ENCODE results near the gene MYO9B. TPM values are rescaled to one million over a fixed set of nuclear protein-coding genes. Genes with fewer than 3 reads are reported as not detected.

MYO9B gene
- total RNA-seq, 1 donor from 2014 or later: 123 TPM

- H3K4me1 Mint-ChIP-seq (ENCODE audit: low read depth, unreplicated experiment): no peaks in the 10 kb centered on the region
- H3K4me1 ChIP-seq (ENCODE audit: insufficient read depth, low read length): no peaks in the 10 kb centered on the region
- H3K9me3 Mint-ChIP-seq (ENCODE audit: unreplicated experiment): no peaks in the 10 kb centered on the region
- peaks cover 41% of the 10 kb centered on the region for H3K36me3 Mint-ChIP-seq (ENCODE audit: low read depth, unreplicated experiment)
- H4K20me1 ChIP-seq (ENCODE audit: insufficient read depth, low read length): peaks cover 6% of the 10 kb centered on the region
- no peak overlapping the region for H3K4me3 ChIP-seq (ENCODE audit: insufficient read depth, low read depth, low read length)
- DNase-seq (ENCODE audit: low read depth) (no peak), FAIRE-seq (no peak)
- no peak overlapping the region for H3K27ac ChIP-seq (ENCODE audit: low read depth, low read length)
- peaks cover 45% of the 10 kb centered on the region for H3K36me3 ChIP-seq (ENCODE audit: insufficient read depth, low read length)
- no peak for TF ChIP-seq EZH2 (IDR thresholded peaks at IDR 0.05; ENCODE audit: insufficient read depth, low read length)
- TF ChIP-seq CTCF (IDR thresholded peaks at IDR 0.05; ENCODE audit: insufficient read depth, low read depth, low read length): no peak
- no peak overlapping the region for H3K4me3 Mint-ChIP-seq (ENCODE audit: unreplicated experiment)
- no peaks in the 10 kb centered on the region for H3K9me3 ChIP-seq (ENCODE audit: insufficient read depth, low read depth, low read length)
- H3K4me2 ChIP-seq (ENCODE audit: low read length): no peak overlapping the region
- H2AFZ ChIP-seq (ENCODE audit: low read depth, low read length): no peak overlapping the region
- no peak overlapping the region for H3K27ac Mint-ChIP-seq (ENCODE audit: unreplicated experiment)
- H3K27me3 Mint-ChIP-seq (ENCODE audit: low read depth, unreplicated experiment): no peaks in the 10 kb centered on the region
- H3K9ac ChIP-seq (ENCODE audit: low read length): no peak overlapping the region
- H3K27me3 ChIP-seq (ENCODE audit: insufficient read depth, low read length): no peaks in the 10 kb centered on the region
- H3K79me2 ChIP-seq (ENCODE audit: insufficient read depth, low read length): no peaks in the 10 kb centered on the region
Measured at GRCh38 chr19:17172624-17173345, 97.2 kb downstream of the MYO9B start.

GRCh38 chr19:17178291-17178690 is 102.7 kb downstream of the MYO9B start:
- no peaks in the 10 kb centered on the region for H3K79me2 ChIP-seq (ENCODE audit: insufficient read depth, low read length)
- no peak overlapping the region for H2AFZ ChIP-seq (ENCODE audit: low read depth, low read length)
- Mint-ChIP-seq H3K4me1 (ENCODE audit: low read depth, unreplicated experiment) (no peaks in the 10 kb centered on the region), H3K9me3 (ENCODE audit: unreplicated experiment) (no peaks in the 10 kb centered on the region), H3K27ac (ENCODE audit: unreplicated experiment) (no peak overlapping the region), H3K36me3 (ENCODE audit: low read depth, unreplicated experiment) (peaks cover 14% of the 10 kb centered on the region), H3K4me3 (ENCODE audit: unreplicated experiment) (no peak overlapping the region), H3K27me3 (ENCODE audit: low read depth, unreplicated experiment) (no peaks in the 10 kb centered on the region)
- H3K4me2 ChIP-seq (ENCODE audit: low read length): no peak overlapping the region
- H3K36me3 ChIP-seq (ENCODE audit: insufficient read depth, low read length): peaks cover 21% of the 10 kb centered on the region
- FAIRE-seq (no peak), DNase-seq (ENCODE audit: low read depth) (no peak)
- no peak overlapping the region for H3K4me3 ChIP-seq (ENCODE audit: insufficient read depth, low read depth, low read length)
- H3K9ac ChIP-seq (ENCODE audit: low read length): no peak overlapping the region
- no peaks in the 10 kb centered on the region for H3K4me1 ChIP-seq (ENCODE audit: insufficient read depth, low read length)
- H3K27me3 ChIP-seq (ENCODE audit: insufficient read depth, low read length): no peaks in the 10 kb centered on the region
- peaks cover 4% of the 10 kb centered on the region for H4K20me1 ChIP-seq (ENCODE audit: insufficient read depth, low read length)
- H3K9me3 ChIP-seq (ENCODE audit: insufficient read depth, low read depth, low read length): no peaks in the 10 kb centered on the region
- TF ChIP-seq EZH2 (IDR thresholded peaks at IDR 0.05; ENCODE audit: insufficient read depth, low read length) (no peak), CTCF (IDR thresholded peaks at IDR 0.05; ENCODE audit: insufficient read depth, low read depth, low read length) (no peak)
- no peak overlapping the region for H3K27ac ChIP-seq (ENCODE audit: low read depth, low read length)

GRCh38 chr19:17180997-17181702 is 105.6 kb downstream of the MYO9B start:
- Mint-ChIP-seq H3K4me1 (ENCODE audit: low read depth, unreplicated experiment) (no peaks in the 10 kb centered on the region), H3K4me3 (ENCODE audit: unreplicated experiment) (no peak overlapping the region), H3K27me3 (ENCODE audit: low read depth, unreplicated experiment) (no peaks in the 10 kb centered on the region), H3K36me3 (ENCODE audit: low read depth, unreplicated experiment) (peaks cover 15% of the 10 kb centered on the region), H3K27ac (ENCODE audit: unreplicated experiment) (peak overlapping the region; percentile 75), H3K9me3 (ENCODE audit: unreplicated experiment) (no peaks in the 10 kb centered on the region)
- no peaks in the 10 kb centered on the region for H3K79me2 ChIP-seq (ENCODE audit: insufficient read depth, low read length)
- no peaks in the 10 kb centered on the region for H3K4me1 ChIP-seq (ENCODE audit: insufficient read depth, low read length)
- H3K27ac ChIP-seq (ENCODE audit: low read depth, low read length): no peak overlapping the region
- no peak for FAIRE-seq
- DNase-seq (ENCODE audit: low read depth): no peak
- peaks cover 4% of the 10 kb centered on the region for H4K20me1 ChIP-seq (ENCODE audit: insufficient read depth, low read length)
- H3K9me3 ChIP-seq (ENCODE audit: insufficient read depth, low read depth, low read length): no peaks in the 10 kb centered on the region
- H3K4me3 ChIP-seq (ENCODE audit: insufficient read depth, low read depth, low read length): no peak overlapping the region
- peaks cover 27% of the 10 kb centered on the region for H3K36me3 ChIP-seq (ENCODE audit: insufficient read depth, low read length)
- TF ChIP-seq CTCF (IDR thresholded peaks at IDR 0.05; ENCODE audit: insufficient read depth, low read depth, low read length) (no peak), EZH2 (IDR thresholded peaks at IDR 0.05; ENCODE audit: insufficient read depth, low read length) (no peak)
- H3K9ac ChIP-seq (ENCODE audit: low read length): no peak overlapping the region
- no peak overlapping the region for H2AFZ ChIP-seq (ENCODE audit: low read depth, low read length)
- no peak overlapping the region for H3K4me2 ChIP-seq (ENCODE audit: low read length)
- no peaks in the 10 kb centered on the region for H3K27me3 ChIP-seq (ENCODE audit: insufficient read depth, low read length)
